BLaER1 (cell line): ENCODE measurements around the gene SPOCK3.

Source experiments
- H3K27ac ChIP-seq: shearing (Covaris generic); formaldehyde crosslinking; 2 replicates; pipeline ENCODE4 v1.8.1; 2022
- H3K27me3 ChIP-seq: shearing (Covaris generic); formaldehyde crosslinking; 2 replicates; pipeline ENCODE4 v1.8.1; 2022
- H3K36me3 ChIP-seq: shearing (Covaris generic); formaldehyde crosslinking; 2 replicates; pipeline ENCODE4 v1.8.1; 2022
- H3K4me1 ChIP-seq: shearing (Covaris generic); formaldehyde crosslinking; 2 replicates; pipeline ENCODE4 v1.8.1; 2022
- H3K4me2 ChIP-seq: shearing (Covaris generic); formaldehyde crosslinking; 2 replicates; pipeline ENCODE4 v1.8.1; 2022
- H3K4me3 ChIP-seq: shearing (Covaris generic); formaldehyde crosslinking; 2 replicates; pipeline ENCODE4 v1.8.1; 2022
- H3K9ac ChIP-seq: shearing (Covaris generic); formaldehyde crosslinking; 2 replicates; pipeline ENCODE4 v1.8.1; 2022
- H3K9me3 ChIP-seq: shearing (Covaris generic); formaldehyde crosslinking; 2 replicates; pipeline ENCODE4 v1.8.1; 2022
- H4K20me1 ChIP-seq: shearing (Covaris generic); formaldehyde crosslinking; 2 replicates; pipeline ENCODE4 v1.8.1; 2022
- Cebpa-rat ChIP-seq: shearing (Covaris generic); IDR thresholded peaks from 2 replicates; pipeline ENCODE4 v1.8.1; 2022

The SPOCK3 gene

DNA sequence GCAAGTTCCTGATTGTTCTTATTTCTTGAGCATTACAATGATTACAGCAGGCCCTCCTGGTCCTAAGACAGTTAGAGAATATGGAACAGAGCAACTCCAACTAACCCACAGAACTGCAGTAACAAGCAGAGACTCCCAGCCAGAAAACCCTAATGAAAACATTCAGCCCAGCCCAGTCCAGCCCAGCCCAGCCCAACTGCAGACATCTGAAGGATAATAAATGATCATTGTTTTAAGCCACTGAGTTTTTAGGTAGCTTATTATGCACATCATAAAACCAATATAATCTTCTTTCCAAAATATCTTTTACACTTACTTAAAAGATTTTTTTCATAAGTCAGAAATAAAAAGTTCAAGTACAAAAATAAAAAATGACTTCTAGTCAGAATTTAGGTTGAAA is 51.3 kb downstream of the SPOCK3 start:
- Histone ChIP-seq H3K27ac (no peak overlapping the region), H3K4me1 (no peaks in the 10 kb centered on the region), H3K36me3 (no peaks in the 10 kb centered on the region), H3K9ac (no peak overlapping the region), H3K9me3 (no peaks in the 10 kb centered on the region), H3K4me2 (no peak overlapping the region), H3K27me3 (no peaks in the 10 kb centered on the region), H4K20me1 (no peaks in the 10 kb centered on the region), H3K4me3 (no peak overlapping the region)
- no peak for TF ChIP-seq Cebpa-rat

- no peak overlapping the region for H3K4me2 ChIP-seq
- H3K27ac ChIP-seq, result no peak overlapping the region
- H3K4me1 ChIP-seq, result no peaks in the 10 kb centered on the region
- H3K36me3 ChIP-seq, result no peaks in the 10 kb centered on the region
- no peaks in the 10 kb centered on the region for H4K20me1 ChIP-seq
- no peaks in the 10 kb centered on the region for H3K27me3 ChIP-seq
- no peak overlapping the region for H3K9ac ChIP-seq
- H3K4me3 ChIP-seq, result no peak overlapping the region
- no peak for TF ChIP-seq Cebpa-rat
- no peaks in the 10 kb centered on the region for H3K9me3 ChIP-seq
Measured at GRCh38 chr4:167177925-167178324, 56.4 kb downstream of the SPOCK3 start.

DNA sequence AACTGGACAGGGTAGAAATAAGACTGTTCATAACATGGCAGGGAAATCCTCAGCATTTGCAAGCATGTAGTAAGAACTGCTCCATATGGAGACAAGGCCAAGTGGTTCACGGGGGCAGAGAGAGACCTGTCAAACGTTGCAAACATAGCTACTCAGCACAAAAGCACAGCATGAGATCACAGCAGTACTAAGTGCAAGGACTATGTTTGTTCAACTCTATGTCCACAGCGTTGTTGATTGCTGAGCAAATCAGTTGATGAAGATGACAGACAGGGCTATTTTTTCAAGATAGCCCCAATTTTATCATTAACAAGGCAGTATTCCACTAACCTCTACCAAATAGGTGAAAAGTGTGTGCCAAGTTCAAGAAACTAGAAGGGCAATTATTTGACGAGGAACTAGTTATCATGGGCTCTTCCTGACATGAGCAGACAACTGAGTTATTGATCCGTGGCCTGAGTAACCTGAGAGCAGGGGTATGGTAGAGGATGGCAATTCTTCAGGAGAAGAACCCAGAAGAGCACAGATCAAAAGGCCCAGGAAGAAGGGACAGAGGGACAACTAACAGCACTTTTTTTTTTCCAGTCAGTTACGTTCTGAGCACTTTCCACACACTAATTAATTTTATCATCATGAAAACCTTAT is 57.4 kb downstream of the SPOCK3 start:
- Histone ChIP-seq H3K27me3 (no peaks in the 10 kb centered on the region), H3K36me3 (no peaks in the 10 kb centered on the region), H3K9me3 (no peaks in the 10 kb centered on the region), H3K27ac (no peak overlapping the region), H3K4me3 (no peak overlapping the region), H3K4me1 (no peaks in the 10 kb centered on the region), H4K20me1 (no peaks in the 10 kb centered on the region), H3K9ac (no peak overlapping the region), H3K4me2 (no peak overlapping the region)
- no peak for TF ChIP-seq Cebpa-rat

GRCh38 chr4:167171928-167172327 is 62.4 kb downstream of the SPOCK3 start:
- no peak overlapping the region for H3K4me2 ChIP-seq
- H3K27me3 ChIP-seq, result no peaks in the 10 kb centered on the region
- no peak for TF ChIP-seq Cebpa-rat
- H3K4me1 ChIP-seq, result no peaks in the 10 kb centered on the region
- no peak overlapping the region for H3K27ac ChIP-seq
- no peaks in the 10 kb centered on the region for H4K20me1 ChIP-seq
- H3K9me3 ChIP-seq, result no peaks in the 10 kb centered on the region
- H3K36me3 ChIP-seq, result no peaks in the 10 kb centered on the region
- no peak overlapping the region for H3K9ac ChIP-seq
- H3K4me3 ChIP-seq, result no peak overlapping the region

DNA sequence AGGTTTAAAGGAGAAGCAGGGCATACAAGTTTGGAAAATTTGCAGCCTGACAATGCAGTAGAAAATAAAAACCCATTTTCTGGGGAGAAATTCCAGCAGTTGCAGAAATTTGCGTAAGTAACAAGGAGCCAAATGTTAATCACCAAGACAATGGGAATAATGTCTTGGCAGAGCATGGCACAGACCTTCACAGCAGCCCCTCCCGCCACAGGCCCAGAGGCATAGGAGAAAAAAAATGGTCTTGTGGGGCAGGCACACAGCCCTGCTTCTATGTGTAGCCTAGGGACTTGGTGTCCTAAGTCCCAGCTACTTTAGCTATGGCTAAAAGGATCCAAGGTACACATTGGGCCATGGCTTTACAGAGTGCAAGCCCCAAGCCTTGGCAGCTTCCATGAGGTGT is 65.7 kb downstream of the SPOCK3 start:
- no peak for TF ChIP-seq Cebpa-rat

GRCh38 chr4:167150587-167150986 is 83.7 kb downstream of the SPOCK3 start:
- no peak for TF ChIP-seq Cebpa-rat

More for the DNA sequence above, 65.7 kb downstream of the SPOCK3 start:
- H3K27me3 ChIP-seq, result no peaks in the 10 kb centered on the region
- H3K9me3 ChIP-seq, result no peaks in the 10 kb centered on the region
- no peak overlapping the region for H3K4me2 ChIP-seq
- no peaks in the 10 kb centered on the region for H3K36me3 ChIP-seq
- H3K4me3 ChIP-seq, result no peak overlapping the region
- H4K20me1 ChIP-seq, result no peaks in the 10 kb centered on the region
- no peaks in the 10 kb centered on the region for H3K4me1 ChIP-seq
- no peak overlapping the region for H3K9ac ChIP-seq
- no peak overlapping the region for H3K27ac ChIP-seq

DNA sequence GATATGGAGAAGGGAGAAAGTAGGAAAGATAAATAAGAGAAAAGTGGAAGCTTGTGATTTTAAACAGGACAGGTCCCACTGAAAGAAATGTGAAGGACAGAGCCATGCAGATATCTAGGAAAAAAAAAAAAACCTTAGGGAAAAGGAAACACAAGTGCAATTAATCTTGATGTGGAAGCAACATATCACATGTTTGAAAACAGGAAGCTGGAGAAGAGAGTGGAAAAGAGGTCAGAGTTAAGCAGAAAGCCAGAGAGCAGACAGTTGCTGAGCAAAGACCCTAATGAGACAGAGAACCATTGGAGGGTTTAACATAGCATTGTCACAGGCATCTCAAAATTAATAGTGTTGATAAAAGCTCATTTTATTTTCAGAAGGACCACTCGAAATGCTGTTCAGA is 89.7 kb downstream of the SPOCK3 start:
- H3K9me3 ChIP-seq, result no peaks in the 10 kb centered on the region
- H3K4me3 ChIP-seq, result no peak overlapping the region
- no peak for TF ChIP-seq Cebpa-rat
- no peaks in the 10 kb centered on the region for H3K27me3 ChIP-seq
- H3K4me2 ChIP-seq, result no peak overlapping the region
- no peaks in the 10 kb centered on the region for H3K36me3 ChIP-seq
- no peaks in the 10 kb centered on the region for H3K4me1 ChIP-seq
- H4K20me1 ChIP-seq, result no peaks in the 10 kb centered on the region
- H3K27ac ChIP-seq, result no peak overlapping the region
- no peak overlapping the region for H3K9ac ChIP-seq

More at GRCh38 chr4:167150587-167150986, 83.7 kb downstream of the SPOCK3 start:
- Histone ChIP-seq H3K36me3 (no peaks in the 10 kb centered on the region), H3K9me3 (no peaks in the 10 kb centered on the region), H4K20me1 (no peaks in the 10 kb centered on the region), H3K9ac (no peak overlapping the region), H3K4me1 (no peaks in the 10 kb centered on the region), H3K4me2 (no peak overlapping the region), H3K27ac (no peak overlapping the region), H3K27me3 (no peaks in the 10 kb centered on the region), H3K4me3 (no peak overlapping the region)

DNA sequence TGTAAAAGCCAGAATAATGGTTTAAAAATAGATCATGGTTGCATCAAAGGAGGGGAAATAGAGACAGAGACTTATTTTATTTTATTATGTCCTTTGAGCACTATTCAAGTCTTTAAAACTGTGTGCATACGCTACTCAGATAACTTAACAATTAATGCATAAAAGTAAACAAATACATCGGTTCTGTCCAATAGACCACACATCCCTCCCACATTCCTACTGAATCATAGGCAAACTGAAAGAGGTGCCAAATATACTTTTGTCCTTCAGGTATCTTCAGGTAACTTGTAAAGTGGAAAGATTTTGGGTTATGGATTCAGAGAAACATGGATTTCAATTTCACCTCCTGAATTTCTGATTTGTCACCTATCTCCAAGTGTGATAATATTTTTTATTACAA is 91.3 kb downstream of the SPOCK3 start:
- H3K9me3 ChIP-seq, result no peaks in the 10 kb centered on the region
- no peak overlapping the region for H3K27ac ChIP-seq
- no peak overlapping the region for H3K4me3 ChIP-seq
- H3K27me3 ChIP-seq, result no peaks in the 10 kb centered on the region
- no peak overlapping the region for H3K9ac ChIP-seq
- no peaks in the 10 kb centered on the region for H4K20me1 ChIP-seq
- H3K36me3 ChIP-seq, result no peaks in the 10 kb centered on the region
- no peak for TF ChIP-seq Cebpa-rat
- H3K4me2 ChIP-seq, result no peak overlapping the region
- no peaks in the 10 kb centered on the region for H3K4me1 ChIP-seq

DNA sequence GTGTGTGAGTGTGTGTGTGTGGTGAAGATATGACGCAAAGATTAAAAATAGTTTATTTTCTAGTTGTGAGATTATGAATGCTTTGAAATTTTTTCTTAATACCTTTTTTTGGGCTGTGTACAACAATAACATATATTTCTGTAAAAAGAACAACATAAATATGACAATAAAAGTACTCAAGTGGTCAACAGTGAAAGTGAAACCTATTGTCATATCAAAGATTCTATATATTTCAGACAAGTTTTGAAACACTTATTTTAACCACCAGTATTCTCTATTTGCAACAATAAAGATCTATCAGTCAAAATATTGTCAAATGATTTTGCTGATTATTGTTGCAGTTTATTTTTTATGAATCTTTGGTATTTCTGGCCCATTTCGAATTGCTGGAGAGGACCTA is 98.0 kb downstream of the SPOCK3 start:
- TF ChIP-seq Cebpa-rat, result no peak
- no peak overlapping the region for H3K4me3 ChIP-seq
- H3K36me3 ChIP-seq, result no peaks in the 10 kb centered on the region
- H3K27me3 ChIP-seq, result no peaks in the 10 kb centered on the region
- no peak overlapping the region for H3K9ac ChIP-seq
- no peak overlapping the region for H3K4me2 ChIP-seq
- H3K27ac ChIP-seq, result no peak overlapping the region
- H4K20me1 ChIP-seq, result no peaks in the 10 kb centered on the region
- no peaks in the 10 kb centered on the region for H3K4me1 ChIP-seq
- H3K9me3 ChIP-seq, result no peaks in the 10 kb centered on the region

- Histone ChIP-seq H3K27ac (no peak overlapping the region), H3K4me1 (no peaks in the 10 kb centered on the region), H4K20me1 (no peaks in the 10 kb centered on the region), H3K36me3 (no peaks in the 10 kb centered on the region), H3K9me3 (no peaks in the 10 kb centered on the region), H3K4me2 (no peak overlapping the region), H3K27me3 (no peaks in the 10 kb centered on the region), H3K4me3 (no peak overlapping the region), H3K9ac (no peak overlapping the region)
- no peak for TF ChIP-seq Cebpa-rat
Measured at GRCh38 chr4:167129146-167129545, 105.1 kb downstream of the SPOCK3 start.

GRCh38 chr4:167119392-167119791 is 114.9 kb downstream of the SPOCK3 start:
- H3K27ac ChIP-seq, result no peak overlapping the region
- no peaks in the 10 kb centered on the region for H3K36me3 ChIP-seq
- no peak overlapping the region for H3K4me2 ChIP-seq
- H3K4me1 ChIP-seq, result no peaks in the 10 kb centered on the region
- H3K9me3 ChIP-seq, result no peaks in the 10 kb centered on the region
- H3K27me3 ChIP-seq, result no peaks in the 10 kb centered on the region
- H4K20me1 ChIP-seq, result no peaks in the 10 kb centered on the region
- no peak for TF ChIP-seq Cebpa-rat
- H3K9ac ChIP-seq, result no peak overlapping the region
- H3K4me3 ChIP-seq, result no peak overlapping the region
